GM12878 (cell line): ENCODE measurements around the gene TIAM1. TPM values are rescaled to one million over a fixed set of nuclear protein-coding genes. Genes with fewer than 3 reads are reported as not detected.

Experiments used
- ATAC-seq: fragments of 200-7000 bp; cut with Tn5 transposase; 3 replicates; pipeline ENCODE4 v1.9.1; 2020; ENCODE audit warnings: mild to moderate bottlenecking, moderate library complexity
- BruUV-seq: library from RNA; stranded (reverse); fragments of 400-500 nt; replicated peaks from 2 replicates; lab custom pipeline; 2021; lab: Mats Ljungman, UMichigan
- CTCF ChIA-PET: fragments of 300-600 bp; sonication (Branson Sonifier 250); formaldehyde crosslinking; extraction: SDS; loops from one replicate; lab custom pipeline; 2021; ENCODE audit warnings: inconsistent platforms; lab: Yijun Ruan, JAX
- POLR2A ChIA-PET: fragments of 350-600 bp; formaldehyde crosslinking; extraction: SDS; loops from one replicate; lab custom pipeline; 2021; ENCODE audit warnings: inconsistent platforms; lab: Charles Lee
- RAD21 ChIA-PET: fragments of 300-600 bp; sonication (Branson Sonifier 250); formaldehyde crosslinking; loops from one replicate; lab custom pipeline; 2023; ENCODE audit warnings: antibody characterized with exemption; ENCODE audit not compliant: unreplicated experiment; lab: Charles Lee
- SMC1A ChIA-PET: fragments of 300-600 bp; sonication (Branson Sonifier 250); formaldehyde crosslinking; loops from one replicate; lab custom pipeline; 2023; ENCODE audit not compliant: unreplicated experiment, uncharacterized antibody; lab: Charles Lee
- DNase-seq: peaks from one replicate; pipeline ENCODE4 v3.0.0-alpha.2; 2011; ENCODE audit warnings: low read depth, low spot score
- FAIRE-seq: peaks from 3 replicates; lab custom pipeline; 2011; peaks lifted over from hg19 to GRCh38; lab: Jason Lieb, UNC
- H2AFZ ChIP-seq: 2 replicates; pipeline ENCODE4 v1.6.0; 2011; ENCODE audit warnings: low read depth, low read length, control low read depth; ENCODE audit not compliant: control insufficient read depth
- H3K27ac ChIP-seq: 2 replicates; pipeline ENCODE4 v1.5.1; 2011; ENCODE audit warnings: control low read depth; ENCODE audit not compliant: control insufficient read depth, insufficient read depth
- H3K27me3 ChIP-seq, 2 experiments: replicated peaks in 1 of 2; 2 replicates each; pipeline versions ENCODE4 v1.6.0 to v1.6.1; 2011; ENCODE audit warnings: low read length in 1 of 2; ENCODE audit not compliant: control insufficient read depth in 2 of 2, insufficient read depth in 2 of 2
- H3K36me3 ChIP-seq, 2 experiments: 2 replicates each; pipeline ENCODE4 v1.5.1; 2011; ENCODE audit warnings: low read length in 1 of 2; ENCODE audit not compliant: control insufficient read depth in 2 of 2, insufficient read depth in 2 of 2
- H3K4me1 ChIP-seq: 2 replicates; pipeline ENCODE4 v1.6.1; 2011; ENCODE audit warnings: mild to moderate bottlenecking, low read length, moderate library complexity, mixed read lengths; ENCODE audit not compliant: control insufficient read depth, insufficient read depth
- H3K4me2 ChIP-seq: 2 replicates; pipeline ENCODE4 v1.6.0; 2011; ENCODE audit warnings: control low read depth; ENCODE audit not compliant: control insufficient read depth, insufficient read depth
- H3K4me3 ChIP-seq: fragments of 200-600 bp; sonication (generic); 2 replicates; pipeline ENCODE4 v1.5.1; 2016
- H3K79me2 ChIP-seq: 2 replicates; pipeline ENCODE4 v1.6.0; 2011; ENCODE audit warnings: low read length; ENCODE audit not compliant: control insufficient read depth, insufficient read depth
- H3K9ac ChIP-seq: 2 replicates; pipeline ENCODE4 v1.8.0; 2011; ENCODE audit warnings: low read length, control low read depth, mixed read lengths; ENCODE audit not compliant: control insufficient read depth, insufficient read depth
- H3K9me3 ChIP-seq: replicated peaks from 3 replicates; pipeline ENCODE4 v1.5.1; 2011; ENCODE audit warnings: mild to moderate bottlenecking, low read length; ENCODE audit not compliant: control insufficient read depth, insufficient read depth
- H4K20me1 ChIP-seq: 2 replicates; pipeline ENCODE4 v1.6.0; 2011; ENCODE audit not compliant: control insufficient read depth, insufficient read depth
- ATF7 ChIP-seq: fragments of 450-650 bp; IDR thresholded peaks from 2 replicates; pipeline ENCODE4 v1.6.1; 2016; ENCODE audit warnings: low read depth, mild to moderate bottlenecking
- BCL11A ChIP-seq: IDR thresholded peaks from 2 replicates; pipeline ENCODE4 v1.6.1; 2011; ENCODE audit warnings: low read depth, low read length
- CREM ChIP-seq: IDR thresholded peaks from 2 replicates; pipeline ENCODE4 v1.6.1; 2014; ENCODE audit warnings: antibody characterized with exemption, low read depth
- CUX1 ChIP-seq: IDR thresholded peaks from 2 replicates; pipeline ENCODE4 v1.6.1; 2012; ENCODE audit warnings: improper control_type of control experiment, low read depth, low read length; ENCODE audit not compliant: insufficient replicate concordance
- E2F8 ChIP-seq: fragments of 450-650 bp; IDR thresholded peaks from 2 replicates; pipeline ENCODE4 v1.6.1; 2018; ENCODE audit warnings: mild to moderate bottlenecking, low read depth, moderate library complexity; ENCODE audit not compliant: partially characterized antibody
- RAD51 ChIP-seq: fragments of 450-650 bp; IDR thresholded peaks from 2 replicates; pipeline ENCODE4 v1.6.1; 2016; ENCODE audit warnings: moderate library complexity, mild to moderate bottlenecking, inconsistent platforms
- RB1 ChIP-seq: fragments of 450-650 bp; formaldehyde crosslinking; IDR thresholded peaks from 2 replicates; pipeline ENCODE4 v1.6.1; 2017; ENCODE audit warnings: mild to moderate bottlenecking, borderline replicate concordance
- SMC3 ChIP-seq: IDR thresholded peaks from 2 replicates; pipeline ENCODE4 v1.6.1; 2011; ENCODE audit warnings: low read length, improper control_type of control experiment, borderline replicate concordance
- SPI1 ChIP-seq: IDR thresholded peaks from 2 replicates; pipeline ENCODE4 v1.6.1; 2011; ENCODE audit warnings: low read depth, mild to moderate bottlenecking, low read length, moderate library complexity, borderline replicate concordance; ENCODE audit not compliant: insufficient read depth
- ZZZ3 ChIP-seq: IDR thresholded peaks from 2 replicates; pipeline ENCODE4 v1.6.1; 2011; ENCODE audit warnings: low read depth; ENCODE audit not compliant: control insufficient read depth, insufficient read length
- WGBS: methylation state at CpG from one replicate; pipeline ENCODE4 v1.1.6; 2016; ENCODE audit warnings: low lambda C conversion rate; ENCODE audit not compliant: insufficient replicate concordance, insufficient coverage; ENCODE audit errors: missing lambda C conversion rate; 5-methylcytosine and 5-hydroxymethylcytosine counted together
- in situ Hi-C: fragments of 300-500 bp; cut with MboI; formaldehyde crosslinking; loops from 9 replicates; pipeline ENCODE4 v1.14.3; 2018; ENCODE audit warnings: mixed read lengths
- intact Hi-C: fragments of 100-400 bp; cut with micrococcal nuclease; formaldehyde crosslinking; loops from one replicate; pipeline ENCODE4 v1.14.2; 2022; ENCODE audit not compliant: unreplicated experiment
- polyA plus RNA-seq, 11 experiments: library from polyadenylated mRNA; depleted of rRNA in 4 of 11; unstranded in 6 of 11; stranded (reverse) in 5 of 11; fragments of >200 nt; fragmentation: Nextera tagmentation in 4 of 11; fragmentation: Illumina TruSeq in 1 of 11; extraction: Ambion mirVana in 4 of 11; extraction: Trizol in 1 of 11; gene quantifications; 1 replicate in 1 of 11; 2 replicates in 10 of 11; pipeline versions ENCODE4 v1.2.1 to v1.2.3, GENCODE V29; 2011 to 2016; ENCODE audit warnings: inconsistent platforms in 2 of 11, missing spikeins in 2 of 11, low read depth in 1 of 11
- total RNA-seq, 4 experiments: library from RNA; depleted of rRNA in 3 of 4; stranded (reverse); fragments of >200 nt in 3 of 4; fragmentation: Illumina TruSeq in 1 of 4; extraction: Trizol in 1 of 4; gene quantifications; 2 replicates each; pipeline versions ENCODE4 v1.2.1 to v1.2.3, GENCODE V29; 2013 to 2021

The TIAM1 gene
- total and polyA plus RNA-seq, 10 of the 15 experiments (the other 5 are each of a cell fraction or from before 2014, with no cell fraction given) = 0.31 to 35.9 (median 0.78) TPM

- peak; percentile 65 for TF ChIP-seq ATF7
- no peak for TF ChIP-seq E2F8
- TF ChIP-seq, all 136 proteins: peak for 6
Observed at GRCh38 chr21:31130821-31131220, 213.2 kb downstream of the TIAM1 start (continued).

GRCh38 chr21:31128234-31128633 lies 215.8 kb downstream of the TIAM1 start:
- no peaks in the 10 kb centered on the region; the same call in 2 of the 3 replicates for H3K9me3 ChIP-seq
- RAD21 ChIA-PET = interaction anchor here (0.8 to 1.0 kb wide), 2 partner anchors 19 to 481 kb away, joined by 3 read pairs; no protein-coding TSS in a partner anchor
- no peak for FAIRE-seq
- peaks cover 8% of the 10 kb centered on the region; the same call in 1 of the 2 replicates for H3K4me1 ChIP-seq
- WGBS = 42% methylated on average over 5 of the region's 5 CpGs
- no peaks in the 10 kb centered on the region; a peak in 1 of 4 replicates for H3K36me3 ChIP-seq
- POLR2A ChIA-PET = no interaction called here
- H3K4me2 ChIP-seq = no peak overlapping the region
- no peak for ATAC-seq
- no peaks in the 10 kb centered on the region for H3K79me2 ChIP-seq
- DNase-seq = no peak
- in situ Hi-C loops = no loop called here
- H4K20me1 ChIP-seq = no peaks in the 10 kb centered on the region
- no peak overlapping the region for H3K27ac ChIP-seq
- H3K27me3 ChIP-seq = no peaks in the 10 kb centered on the region
- BruUV-seq = no TSS peak
- H2AFZ ChIP-seq = no peak overlapping the region
- TF ChIP-seq SPI1 (no peak), SMC3 (no peak), BCL11A (no peak), CREM (no peak), ZZZ3 (no peak), RB1 (no peak), RAD51 (no peak), CUX1 (no peak)
- intact Hi-C loops = no loop called here
- CTCF ChIA-PET = interaction anchor here (1.0 to 2.2 kb wide), 2 partner anchors 20 to 52 kb away, joined by 3 to 8 read pairs; no protein-coding TSS in a partner anchor
- H3K9ac ChIP-seq = no peak overlapping the region
- SMC1A ChIA-PET = interaction anchor here (0.9 kb wide), 1 partner anchor 10 kb away, joined by 3 read pairs; no protein-coding TSS in a partner anchor
- H3K4me3 ChIP-seq = no peak overlapping the region
